Lung (tissue), 12 donors: Measurements from ENCODE around the gene NOTCH4. TPM values are rescaled to one million over a fixed set of nuclear protein-coding genes. Genes with fewer than 3 reads are reported as not detected.

Experiments used
- ATAC-seq: fragments of 200-7000 bp; cut with Tn5 transposase; one replicate; pipeline ENCODE4 v1.9.1; 2020; ENCODE audit warnings: moderate number of reproducible peaks; ENCODE audit not compliant: insufficient read depth, low FRiP score
- DNase-seq, 3 donors: peaks; one replicate each; pipeline ENCODE4 v3.0.0-alpha.2; 2013 to 2017
- H3K27ac ChIP-seq, 2 donors: one replicate each; pipeline ENCODE4 v1.5.1; 2013; ENCODE audit warnings: mild to moderate bottlenecking in 2 of 2, moderate library complexity in 2 of 2, control low read depth in 1 of 2, inconsistent platforms in 1 of 2, low read depth in 1 of 2, low read length in 1 of 2
- H3K27me3 ChIP-seq, 3 donors: one replicate each; pipeline ENCODE4 v1.5.1; 2013; ENCODE audit warnings: low read length in 2 of 3; ENCODE audit not compliant: control insufficient read depth in 3 of 3, insufficient read depth in 3 of 3
- H3K36me3 ChIP-seq, 4 donors: one replicate each; pipeline ENCODE4 v1.5.1; 2013; ENCODE audit warnings: low read length in 4 of 4, mild to moderate bottlenecking in 1 of 4, moderate library complexity in 1 of 4; ENCODE audit not compliant: control insufficient read depth in 4 of 4, insufficient read depth in 4 of 4
- H3K4me1 ChIP-seq, 5 donors: one replicate each; pipeline ENCODE4 v1.5.1; 2013; ENCODE audit warnings: low read length in 5 of 5, mild to moderate bottlenecking in 2 of 5, moderate library complexity in 1 of 5; ENCODE audit not compliant: control insufficient read depth in 5 of 5, insufficient read depth in 5 of 5
- H3K4me3 ChIP-seq: one replicate; pipeline ENCODE4 v1.5.1; 2013; ENCODE audit warnings: mild to moderate bottlenecking, control low read depth, moderate library complexity
- H3K9ac ChIP-seq, 2 donors: one replicate each; pipeline ENCODE4 v1.5.1; 2013; ENCODE audit warnings: low read length in 2 of 2, control low read depth in 1 of 2; ENCODE audit not compliant: insufficient read depth in 1 of 2
- H3K9me3 ChIP-seq, 4 donors: one replicate each; pipeline ENCODE4 v1.5.1; 2013; ENCODE audit warnings: low read length in 3 of 4, mild to moderate bottlenecking in 1 of 4, moderate library complexity in 1 of 4; ENCODE audit not compliant: control insufficient read depth in 4 of 4, insufficient read depth in 3 of 4
- CTCF ChIP-seq: IDR thresholded peaks from 2 replicates; pipeline ENCODE4 v1.5.1; 2012; ENCODE audit warnings: mild to moderate bottlenecking; ENCODE audit errors: control extremely low read depth, extremely low read depth
- WGBS, 2 donors: extraction: QIAGEN DNeasy Blood & Tissue Kit; methylation state at CpG; one replicate each; pipeline ENCODE4 v1.1.7; 2013; 5-methylcytosine and 5-hydroxymethylcytosine counted together
- polyA plus RNA-seq, 2 donors: library from polyadenylated mRNA; stranded (reverse); fragments of 200-250 nt; gene quantifications; one replicate each; pipeline ENCODE4 v1.2.1, GENCODE V29; 2013
- total RNA-seq, 2 donors: library from RNA; depleted of rRNA in 1 of 2; stranded (reverse); fragments of >200 nt in 1 of 2; gene quantifications; one replicate each; pipeline ENCODE4 v1.2.1, GENCODE V29; 2014 to 2021
- donor health status: control.
- donor health status: control.
- donor health status: Bipolar disorder and iron deficiency.
- donor health status: healthy.
- donor health status: DM: yes; HTN: yes; CAD: no.

The NOTCH4 gene
- total and polyA plus RNA-seq, 4 donors, result 38.8 to 54.6 (median 43.2) TPM

GRCh38 chr6:32175322-32175710 is 48.6 kb downstream of the NOTCH4 start:
- TF ChIP-seq CTCF, result no peak
- Histone ChIP-seq H3K36me3 (peaks cover 0 to 15% (median 10%) of the 10 kb centered on the region in 4 donors), H3K9me3 (no peaks in the 10 kb centered on the region), H3K27ac (peak overlapping the region in 1 of 2 donors; percentile 83), H3K9ac (peak overlapping the region; percentile 79 to 84), H3K4me3 (peak overlapping the region; percentile 63), H3K27me3 (no peaks in the 10 kb centered on the region), H3K4me1 (peaks cover 4 to 48% (median 25%) of the 10 kb centered on the region in 5 donors)
- ATAC-seq (no peak), DNase-seq (no peak)
- WGBS, 2 donors, result 18 to 36% methylated on average over 2 of the region's 2 CpGs

- ATAC-seq (no peak), DNase-seq (no peak)
- Histone ChIP-seq H3K4me3 (no peak overlapping the region), H3K4me1 (peaks cover 2 to 45% (median 24%) of the 10 kb centered on the region in 5 donors), H3K9me3 (no peaks in the 10 kb centered on the region), H3K27ac (no peak overlapping the region), H3K27me3 (no peaks in the 10 kb centered on the region), H3K36me3 (peaks cover 0 to 19% (median 14%) of the 10 kb centered on the region in 4 donors), H3K9ac (no peak overlapping the region)
- WGBS, 2 donors, result 89 to 97% methylated on average over 1 of the region's 1 CpG
- TF ChIP-seq CTCF, result no peak
Observed at GRCh38 chr6:32174416-32174815, 49.5 kb downstream of the NOTCH4 start.

GRCh38 chr6:32173051-32173727 is 50.7 kb downstream of the NOTCH4 start:
- 62 to 76% methylated on average over 4 of the region's 4 CpGs for WGBS, 2 donors
- Histone ChIP-seq H3K4me3 (no peak overlapping the region), H3K27me3 (no peaks in the 10 kb centered on the region), H3K4me1 (peaks cover 0 to 37% (median 18%) of the 10 kb centered on the region in 5 donors), H3K36me3 (peaks cover 0 to 18% (median 17%) of the 10 kb centered on the region in 4 donors), H3K27ac (no peak overlapping the region), H3K9me3 (no peaks in the 10 kb centered on the region), H3K9ac (peak overlapping the region in 1 of 2 donors; percentile 31)
- ATAC-seq, result no peak
- no peak for DNase-seq
- no peak for TF ChIP-seq CTCF
